GM21526 (cell line): ENCODE measurements around the gene SEC62.
"Not testable (repeated sequence)": the region's sequence is repeated elsewhere in the genome, so short reads cannot be mapped to it uniquely, and the experiment has no call there.

Experiments used
- ATAC-seq: cut with Tn5 transposase; IDR thresholded peaks from one replicate; pipeline ENCODE4 v1.9.1; 2021; ENCODE audit warnings: moderate library complexity; ENCODE audit not compliant: unreplicated experiment, low FRiP score

SEC62 gene

DNA sequence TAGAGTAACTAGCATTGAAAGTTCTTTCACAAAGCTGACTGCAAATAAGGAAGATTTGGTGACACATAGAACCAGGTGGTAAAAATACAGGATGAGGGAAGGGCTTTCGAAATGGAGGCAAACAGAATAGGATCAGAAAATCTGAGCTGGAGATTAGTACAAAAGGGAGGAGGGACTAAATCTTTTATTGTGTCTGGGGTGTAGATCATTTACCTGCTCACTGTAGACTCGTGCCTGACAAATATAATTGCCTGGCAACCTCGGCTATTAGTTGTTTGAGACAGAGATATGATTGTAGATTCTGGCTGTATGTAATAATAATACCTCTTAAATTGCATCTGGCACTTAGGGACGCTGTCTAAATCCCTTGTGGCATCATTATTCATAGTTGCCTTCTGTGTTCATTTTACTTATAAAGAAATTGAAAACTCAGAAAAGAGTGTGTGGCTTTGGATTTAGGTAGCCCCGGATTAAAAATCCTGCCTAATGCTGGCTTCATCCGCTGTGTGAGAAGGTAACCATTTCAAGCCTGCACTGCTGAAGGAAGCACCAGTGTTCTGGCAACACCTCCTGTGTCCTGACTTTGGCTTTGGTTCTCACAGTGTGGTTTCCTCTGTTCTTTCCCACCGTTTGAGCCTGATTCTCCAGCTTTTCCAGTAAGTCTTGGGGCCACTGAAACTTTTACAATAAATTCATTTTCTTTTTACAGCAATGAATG is 46.2 kb downstream of the SEC62 start:
- ATAC-seq, result no peak

DNA sequence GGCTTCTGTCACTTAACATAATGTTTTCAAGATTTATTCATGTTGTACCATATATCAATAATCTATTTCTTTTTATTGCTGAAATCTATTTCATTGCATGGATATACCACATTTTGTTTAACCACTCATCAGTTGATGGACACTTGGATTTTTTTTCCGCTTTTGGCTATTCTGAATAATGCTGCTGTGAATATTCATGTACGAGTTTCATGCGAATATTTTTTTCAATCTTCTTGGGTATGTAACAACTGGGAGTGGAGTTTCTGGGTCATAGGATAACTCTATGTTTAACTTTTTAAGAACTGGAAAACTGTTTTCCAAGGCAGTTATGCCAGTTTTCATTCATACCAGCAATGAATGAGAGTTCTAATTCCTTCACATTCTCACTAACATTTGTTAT is 49.5 kb downstream of the SEC62 start:
- ATAC-seq, result no peak

DNA sequence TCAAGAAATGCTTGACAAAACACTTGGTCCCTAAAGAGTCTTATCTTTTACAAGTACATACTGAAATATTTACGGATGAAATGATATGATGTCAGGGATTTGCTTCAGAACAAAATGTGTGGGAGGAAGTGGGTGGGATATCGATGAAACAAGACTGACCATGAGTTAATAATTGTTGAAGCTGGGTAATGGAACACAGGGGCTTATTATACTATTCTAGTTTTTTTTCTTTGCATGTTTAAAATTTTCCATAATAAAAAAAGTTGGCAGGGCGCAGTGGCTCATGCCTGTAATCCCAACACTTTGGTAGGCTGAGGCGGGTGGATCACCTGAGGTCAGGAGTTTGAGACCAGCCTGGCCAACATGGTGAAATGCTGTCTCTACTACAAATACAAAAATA is 52.7 kb downstream of the SEC62 start:
- ATAC-seq, result not testable (repeated sequence)

DNA sequence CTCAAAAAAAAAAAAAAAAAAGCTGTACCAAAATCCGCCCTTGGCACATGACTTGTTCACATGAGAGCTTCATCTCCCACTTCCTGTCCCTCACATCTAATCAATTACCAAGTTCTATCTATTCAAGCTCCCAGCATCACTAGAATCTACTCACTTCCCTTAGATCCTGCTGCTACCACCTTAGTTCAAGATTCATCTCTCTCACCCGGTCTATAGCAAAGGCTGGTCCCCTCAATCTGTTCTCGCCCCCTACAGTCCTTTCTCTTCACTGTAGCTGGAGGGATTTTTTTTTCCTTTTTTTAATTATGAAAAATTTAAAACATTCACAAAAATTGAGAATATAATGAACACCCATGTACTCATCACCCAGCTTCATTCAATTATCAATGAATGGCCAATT is 54.5 kb downstream of the SEC62 start:
- no peak for ATAC-seq

DNA sequence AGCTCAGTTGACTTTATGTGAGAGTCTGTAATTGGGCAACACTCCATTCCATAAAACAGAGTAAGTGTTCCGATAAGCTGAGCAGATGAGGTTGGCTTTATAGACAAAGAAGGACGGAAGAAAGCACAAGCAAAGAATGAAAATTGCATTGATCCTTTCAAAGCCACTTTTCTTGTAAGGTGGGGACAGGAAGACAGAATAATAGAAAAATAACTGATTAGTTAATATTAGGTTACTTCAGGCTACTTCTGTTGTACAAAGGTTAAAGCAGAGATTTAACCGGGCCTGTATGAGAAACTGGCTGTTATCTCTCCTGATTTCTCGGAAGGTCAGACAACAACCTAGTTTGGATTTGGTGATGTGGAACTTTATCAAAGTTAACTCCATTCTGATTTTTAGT is 55.7 kb downstream of the SEC62 start:
- ATAC-seq, result no peak

DNA sequence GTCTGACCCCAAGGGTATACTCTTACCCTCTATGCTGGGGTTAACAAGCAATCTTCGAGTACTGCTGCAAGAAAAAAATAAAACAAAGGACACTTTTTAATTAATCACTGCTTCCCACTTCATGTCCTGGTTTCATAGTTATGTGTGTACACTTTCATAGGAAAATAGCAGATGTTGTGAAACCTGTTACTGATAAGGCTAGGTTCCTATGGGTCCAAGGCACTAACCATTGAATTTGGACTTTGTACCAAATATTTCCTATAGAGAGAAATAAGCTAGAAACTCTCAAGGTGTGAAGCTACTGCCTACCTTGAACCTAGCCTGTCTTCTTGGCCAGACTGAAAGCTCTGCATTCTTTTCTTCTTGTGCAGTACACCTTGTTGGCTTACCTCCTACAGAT is 56.6 kb downstream of the SEC62 start:
- ATAC-seq, result no peak

DNA sequence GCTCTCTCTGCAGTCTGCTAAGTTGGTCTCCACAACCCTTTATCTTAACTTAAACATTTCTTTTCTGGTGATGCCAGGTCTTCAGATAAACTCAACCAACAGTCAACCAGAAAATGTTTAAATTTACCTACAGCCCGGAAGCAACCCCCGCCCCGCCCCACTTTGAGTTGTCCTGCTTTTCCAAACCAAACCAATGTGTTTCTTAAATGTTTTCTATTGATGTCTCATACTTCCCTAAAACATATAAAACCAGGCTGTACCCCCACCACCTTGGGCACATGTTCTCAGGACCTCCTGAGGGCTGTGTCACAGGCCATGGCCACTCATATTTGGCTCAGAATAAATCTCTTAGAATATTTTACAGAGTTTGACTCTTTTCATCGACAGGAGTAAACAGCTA is 58.0 kb downstream of the SEC62 start:
- ATAC-seq, result no peak

DNA sequence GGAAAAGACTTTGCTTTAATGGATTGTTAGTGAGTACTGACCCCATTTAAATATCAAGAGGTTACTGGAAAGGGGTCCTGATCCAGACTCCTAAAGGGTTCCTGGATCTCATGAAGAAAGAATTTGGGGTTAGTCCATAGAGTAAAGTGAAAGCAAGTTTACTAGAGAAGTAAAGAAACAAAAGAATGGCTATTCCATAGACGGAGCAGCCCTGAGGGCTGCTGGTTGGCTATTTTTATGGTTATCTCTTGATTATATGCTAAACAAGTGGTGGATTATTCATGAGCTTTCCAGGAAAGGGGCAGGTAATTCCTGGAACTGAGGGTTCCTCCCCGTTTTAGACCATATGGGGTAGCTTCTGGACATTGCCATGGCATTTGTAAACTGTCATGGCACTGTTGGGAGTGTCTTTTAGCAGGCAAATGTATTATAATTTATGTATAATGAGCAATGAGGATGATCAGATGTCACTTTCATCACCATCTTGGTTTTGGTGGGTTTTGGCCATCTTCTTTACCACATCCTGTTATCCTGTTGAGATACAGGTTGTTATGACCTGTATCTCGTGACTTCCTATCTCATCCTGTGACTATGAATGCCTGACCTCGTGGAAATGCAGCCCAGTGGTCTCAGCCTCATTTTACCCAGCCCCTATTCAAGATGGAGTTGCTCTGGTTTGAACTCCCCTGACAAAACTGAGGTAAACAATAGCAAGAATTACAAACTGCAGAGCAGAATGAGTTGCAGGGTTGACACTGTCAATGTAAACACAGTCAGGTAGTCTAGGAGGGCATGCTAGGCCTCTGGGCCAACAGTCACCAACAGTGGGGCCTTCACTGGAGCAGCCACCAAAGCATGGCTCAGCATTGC is 60.9 kb downstream of the SEC62 start:
- ATAC-seq, result no peak

DNA sequence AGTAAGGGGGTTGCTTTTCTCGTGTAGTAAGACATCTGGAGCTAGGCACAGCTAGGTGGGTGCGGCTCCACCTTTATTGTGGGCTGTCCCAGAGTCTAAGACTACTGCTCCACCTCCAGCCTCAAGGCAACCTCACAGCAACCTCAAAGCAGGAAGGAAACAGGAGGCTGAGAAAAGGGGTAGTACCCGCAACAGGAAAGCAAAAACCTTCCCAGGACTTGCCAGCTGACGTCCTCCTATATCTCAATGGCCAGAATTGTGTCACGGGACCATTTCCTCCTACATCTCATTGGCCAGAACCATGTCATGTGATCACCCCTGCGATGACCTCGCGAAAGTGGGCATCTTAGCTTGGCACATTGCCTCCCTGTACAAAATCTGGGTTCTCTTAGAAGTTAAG is 66.9 kb downstream of the SEC62 start:
- no peak for ATAC-seq

DNA sequence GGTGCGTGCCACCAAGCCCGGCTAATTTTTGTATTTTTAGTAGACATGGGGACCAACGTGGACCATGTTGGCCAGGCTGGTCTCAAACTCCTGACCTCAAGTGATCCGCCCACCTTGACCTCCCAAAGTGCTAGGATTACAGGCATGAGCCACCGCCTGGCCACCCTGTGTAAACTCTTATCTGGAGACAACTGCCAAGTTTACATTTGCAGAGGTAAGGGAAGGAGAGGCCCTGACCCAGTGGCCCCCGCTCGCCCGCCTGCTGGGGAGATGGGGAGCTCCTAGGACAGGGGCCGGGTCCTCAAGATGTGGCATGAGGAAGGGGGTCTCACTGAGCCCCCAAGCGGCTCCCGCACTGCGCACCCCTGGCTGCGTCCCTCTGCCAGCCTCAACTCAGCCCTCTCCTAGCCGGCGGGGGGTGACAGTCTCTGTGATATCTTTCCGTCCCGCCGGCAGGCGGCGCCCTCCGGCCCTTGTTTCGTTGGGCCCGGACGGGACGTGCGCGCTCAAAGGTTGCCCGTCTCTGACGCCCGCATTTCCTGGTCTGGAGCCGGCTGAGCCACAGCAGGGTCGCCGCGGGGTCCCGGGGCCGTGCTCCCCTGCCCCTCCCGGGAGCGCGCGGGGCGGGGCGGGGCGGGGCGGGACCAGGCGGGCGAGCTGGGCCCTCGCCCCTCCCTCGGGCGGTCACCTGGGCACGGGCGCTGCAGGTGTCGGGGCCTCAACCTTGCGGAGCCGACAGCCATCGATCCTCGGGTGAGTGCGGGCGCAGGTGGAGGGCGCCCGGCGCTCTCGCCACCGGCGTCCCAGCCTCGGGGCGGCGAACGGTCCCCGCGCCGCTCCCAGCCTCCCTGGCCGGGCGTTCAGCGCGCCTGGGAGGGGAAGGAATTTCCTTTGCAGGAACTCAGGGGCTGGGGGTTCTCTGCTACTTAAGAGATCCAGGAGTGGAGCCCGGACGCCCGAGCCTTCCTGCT is 71.1 kb downstream of the SEC62 start, which contains the start of gene GPR160:
TSS of gene GPR160 (plus strand) at position 533 of the 971 bp plus-strand sequence. CDS start 45,978 bp downstream, outside the sequence.
- peak; percentile 78 for ATAC-seq

DNA sequence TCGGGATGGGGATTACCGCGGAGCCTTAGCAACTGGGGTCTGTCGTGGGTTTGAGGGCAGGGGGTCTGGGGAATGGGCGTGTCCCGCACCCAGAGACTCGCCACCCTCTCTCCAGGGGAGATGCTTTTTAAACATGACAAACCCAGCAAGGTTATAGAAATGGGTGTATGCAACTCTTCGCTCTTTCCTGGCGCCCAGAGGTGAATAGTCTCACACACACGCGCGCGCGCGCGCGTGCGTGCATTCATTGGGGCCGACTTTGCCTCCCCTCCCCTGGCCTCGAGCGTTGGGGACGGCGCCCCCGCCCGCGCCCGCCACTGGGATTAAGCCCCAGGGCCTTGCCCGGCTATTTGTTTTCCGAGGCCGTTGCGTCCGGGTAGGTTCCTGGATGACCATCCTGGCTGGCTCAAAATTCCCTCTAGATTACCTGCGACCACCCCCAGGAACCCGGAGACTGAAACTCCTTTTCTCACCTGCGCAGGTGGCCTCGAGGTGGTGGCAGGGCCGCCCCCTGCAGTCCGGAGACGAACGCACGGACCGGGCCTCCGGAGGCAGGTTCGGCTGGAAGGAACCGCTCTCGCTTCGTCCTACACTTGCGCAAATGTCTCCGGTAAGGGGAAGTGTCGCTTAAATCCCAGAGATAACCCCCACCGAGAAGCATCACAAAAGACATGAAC is 72.0 kb downstream of the SEC62 start:
- peak; percentile 10 for ATAC-seq

DNA sequence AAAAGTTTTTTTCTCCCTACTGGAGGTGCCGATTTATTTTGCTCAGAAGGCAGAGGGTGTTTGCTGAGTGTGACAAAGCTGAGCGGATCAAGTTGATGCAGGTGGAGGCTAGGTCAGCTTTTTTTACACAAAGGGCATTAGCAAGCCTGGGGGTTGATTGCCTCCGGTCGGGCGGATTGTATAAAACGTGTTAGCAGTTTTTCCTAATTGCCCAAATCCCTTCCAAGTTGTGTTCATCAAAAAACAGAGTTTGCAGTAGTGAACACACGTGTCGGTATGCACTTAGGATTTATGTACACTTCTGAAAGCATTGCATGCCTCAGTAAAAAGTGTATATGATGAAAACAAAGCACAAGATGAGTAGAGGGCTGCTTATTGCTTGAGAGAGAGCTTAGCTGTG is 73.8 kb downstream of the SEC62 start:
- no peak for ATAC-seq

DNA sequence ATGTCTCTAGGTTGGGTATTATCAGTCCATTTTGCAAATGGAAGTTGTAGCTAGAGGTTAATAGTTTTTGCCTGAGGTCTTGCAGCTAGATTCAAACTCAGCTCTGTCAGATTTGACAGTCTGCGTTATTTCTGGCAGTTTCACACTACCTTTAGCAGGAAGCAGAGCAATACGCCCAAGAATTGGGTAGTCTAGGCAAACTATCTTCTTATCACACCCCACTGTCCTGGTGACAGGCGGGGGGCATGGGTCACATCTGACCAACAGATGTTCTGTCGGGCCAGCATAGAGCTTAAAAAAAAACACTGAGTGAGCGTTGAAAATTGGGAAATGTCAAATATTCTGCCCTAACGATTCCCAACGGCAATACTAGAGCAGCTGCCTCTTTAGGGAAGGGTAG is 76.9 kb downstream of the SEC62 start:
- no peak for ATAC-seq

DNA sequence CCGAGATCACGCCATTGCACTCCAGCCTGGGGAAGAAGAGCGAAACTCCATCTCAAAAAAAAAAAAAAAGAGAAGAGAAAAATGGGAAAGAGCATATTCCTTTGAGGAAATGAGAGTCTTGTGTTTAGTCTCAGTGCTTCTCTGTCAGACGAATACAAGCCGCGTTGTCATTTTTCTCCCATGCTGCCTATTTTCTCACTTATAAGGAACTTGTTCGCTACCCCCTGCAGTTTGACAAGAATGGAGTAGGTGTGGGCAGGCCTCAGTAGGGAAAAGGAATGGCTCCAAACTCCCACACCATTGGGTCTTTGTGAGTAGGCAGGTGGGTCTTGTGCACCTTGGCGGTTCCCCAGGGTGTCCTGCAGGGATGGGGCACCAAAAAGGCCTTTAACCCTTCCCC is 77.7 kb downstream of the SEC62 start:
- ATAC-seq, result no peak

DNA sequence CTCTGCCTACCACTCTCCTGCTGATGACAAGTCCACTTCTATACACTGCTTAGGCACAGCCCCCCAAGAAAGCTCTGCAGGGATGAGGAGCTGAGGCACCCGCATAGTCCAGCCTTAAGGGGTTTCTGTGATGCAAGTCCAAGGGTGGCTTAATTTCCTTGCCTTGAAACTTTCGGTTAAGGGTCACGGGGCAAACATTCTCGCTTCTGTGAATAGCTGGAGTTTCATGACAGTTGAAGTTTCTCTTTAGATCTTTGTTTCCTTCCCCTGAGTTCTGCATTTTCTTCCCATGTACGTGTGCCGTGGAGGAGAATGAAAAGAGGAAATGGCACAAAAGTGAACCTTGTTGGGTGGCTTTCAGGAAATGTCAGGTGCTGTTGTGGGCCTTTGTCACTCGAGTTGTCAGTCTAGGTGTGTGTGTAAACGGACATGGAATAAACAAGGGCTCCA is 78.2 kb downstream of the SEC62 start:
- ATAC-seq, result peak; percentile 77

DNA sequence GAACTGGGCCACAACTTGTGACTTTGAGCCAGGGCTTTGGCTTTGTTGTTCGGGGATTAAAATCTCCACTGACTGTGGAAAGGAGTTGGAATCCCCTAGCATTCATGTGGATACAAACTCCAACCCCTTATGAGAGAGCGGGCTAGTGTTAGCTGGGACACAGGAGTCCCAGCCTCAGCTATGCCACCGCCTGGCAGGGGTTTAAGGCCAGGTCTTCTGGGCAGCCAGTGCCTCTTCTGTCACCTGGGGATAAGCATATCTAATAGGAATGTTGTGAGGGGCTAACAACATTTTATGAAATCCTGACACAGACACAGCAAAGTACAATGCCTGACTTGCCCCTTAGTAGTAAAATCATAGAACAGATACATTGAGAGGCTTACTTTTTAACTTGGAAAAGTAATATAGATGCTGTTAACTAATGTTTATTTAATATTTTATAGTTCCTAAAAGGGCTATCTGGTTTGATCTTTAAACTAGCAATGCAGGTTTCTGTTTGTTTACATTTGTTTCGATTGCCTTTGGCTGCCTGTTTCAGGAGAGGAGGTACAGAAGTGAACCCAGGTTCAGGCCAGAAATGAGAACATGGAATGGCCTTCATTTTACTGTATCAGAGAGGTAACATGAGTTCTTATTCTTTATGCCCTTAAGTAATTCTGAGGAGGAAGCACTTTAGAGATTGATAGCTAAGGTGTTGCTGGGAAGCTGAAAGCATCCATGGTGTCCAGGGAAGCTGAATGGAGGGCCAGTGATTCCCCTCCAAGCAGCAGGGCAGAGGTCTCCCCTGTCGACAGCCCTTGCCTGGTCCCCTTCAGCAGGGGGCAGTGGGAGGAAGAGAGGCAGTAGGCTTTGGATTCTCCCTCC is 79.9 kb downstream of the SEC62 start:
- no peak for ATAC-seq

DNA sequence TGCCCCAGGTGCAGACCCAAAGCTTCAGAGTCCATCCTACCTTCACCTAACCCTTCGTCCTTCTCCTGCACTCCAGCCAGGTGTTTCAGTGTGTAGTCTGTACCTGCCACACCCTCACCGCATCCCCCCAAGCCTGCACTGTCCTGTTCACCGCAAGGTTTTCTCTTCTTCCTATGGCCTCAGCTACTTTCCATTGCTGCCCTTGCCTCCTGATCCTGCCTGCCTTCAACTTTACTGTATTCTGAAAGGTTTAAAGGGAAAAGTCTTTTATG is 80.5 kb downstream of the SEC62 start:
- ATAC-seq, result no peak
